GDM1 (cell line): ENCODE data around the gene MAP3K2.

Experiments
- DNase-seq: peaks from one replicate; lab custom pipeline; 2025; lab: John Stamatoyannopoulos, UW

The MAP3K2 gene

GRCh38 chr2:127387655-127388422, at the start of gene MAP3K2:
TSS of gene MAP3K2 (minus strand) at chr2:127387975. CDS start at chr2:127343129, 44,846 bp downstream.
- peak; percentile 96 for DNase-seq

GRCh38 chr2:127437056-127437455, 49.3 kb upstream of the MAP3K2 start:
- DNase-seq = no peak

GRCh38 chr2:127434515-127434914, 46.7 kb upstream of the MAP3K2 start:
- DNase-seq = no peak

- no peak for DNase-seq
Measured at GRCh38 chr2:127431408-127432023, 43.7 kb upstream of the MAP3K2 start.

- no peak for DNase-seq
Measured at GRCh38 chr2:127429844-127430425, 42.2 kb upstream of the MAP3K2 start.

GRCh38 chr2:127429291-127429690, 41.5 kb upstream of the MAP3K2 start:
- no peak for DNase-seq

GRCh38 chr2:127428815-127429109, 41.0 kb upstream of the MAP3K2 start:
- no peak for DNase-seq

- DNase-seq = no peak
Measured at GRCh38 chr2:127428057-127428814, 40.5 kb upstream of the MAP3K2 start.

- no peak for DNase-seq
Measured at GRCh38 chr2:127427376-127428056, 39.7 kb upstream of the MAP3K2 start.

GRCh38 chr2:127426501-127427354, 39.0 kb upstream of the MAP3K2 start:
- no peak for DNase-seq

- DNase-seq = no peak
Measured at GRCh38 chr2:127425540-127426490, 38.0 kb upstream of the MAP3K2 start.

GRCh38 chr2:127424598-127425520, 37.1 kb upstream of the MAP3K2 start:
- DNase-seq = no peak

GRCh38 chr2:127423880-127424279, 36.1 kb upstream of the MAP3K2 start:
- no peak for DNase-seq

- DNase-seq = no peak
Measured at GRCh38 chr2:127423478-127423843, 35.7 kb upstream of the MAP3K2 start.

- peak; percentile 10 for DNase-seq
Measured at GRCh38 chr2:127422559-127423477, 35.0 kb upstream of the MAP3K2 start.

- no peak for DNase-seq
Measured at GRCh38 chr2:127421871-127422558, 34.2 kb upstream of the MAP3K2 start.

GRCh38 chr2:127421116-127421800, 33.5 kb upstream of the MAP3K2 start:
- DNase-seq = no peak
